ENCODE measurements around the gene CLN3. TPM values are rescaled to one million over a fixed set of nuclear protein-coding genes. Genes with fewer than 3 reads are reported as not detected.

CLN3 gene
- total and polyA plus RNA-seq, 12 donors, result 8.4 to 78.0 (median 36.3) TPM

DNA sequence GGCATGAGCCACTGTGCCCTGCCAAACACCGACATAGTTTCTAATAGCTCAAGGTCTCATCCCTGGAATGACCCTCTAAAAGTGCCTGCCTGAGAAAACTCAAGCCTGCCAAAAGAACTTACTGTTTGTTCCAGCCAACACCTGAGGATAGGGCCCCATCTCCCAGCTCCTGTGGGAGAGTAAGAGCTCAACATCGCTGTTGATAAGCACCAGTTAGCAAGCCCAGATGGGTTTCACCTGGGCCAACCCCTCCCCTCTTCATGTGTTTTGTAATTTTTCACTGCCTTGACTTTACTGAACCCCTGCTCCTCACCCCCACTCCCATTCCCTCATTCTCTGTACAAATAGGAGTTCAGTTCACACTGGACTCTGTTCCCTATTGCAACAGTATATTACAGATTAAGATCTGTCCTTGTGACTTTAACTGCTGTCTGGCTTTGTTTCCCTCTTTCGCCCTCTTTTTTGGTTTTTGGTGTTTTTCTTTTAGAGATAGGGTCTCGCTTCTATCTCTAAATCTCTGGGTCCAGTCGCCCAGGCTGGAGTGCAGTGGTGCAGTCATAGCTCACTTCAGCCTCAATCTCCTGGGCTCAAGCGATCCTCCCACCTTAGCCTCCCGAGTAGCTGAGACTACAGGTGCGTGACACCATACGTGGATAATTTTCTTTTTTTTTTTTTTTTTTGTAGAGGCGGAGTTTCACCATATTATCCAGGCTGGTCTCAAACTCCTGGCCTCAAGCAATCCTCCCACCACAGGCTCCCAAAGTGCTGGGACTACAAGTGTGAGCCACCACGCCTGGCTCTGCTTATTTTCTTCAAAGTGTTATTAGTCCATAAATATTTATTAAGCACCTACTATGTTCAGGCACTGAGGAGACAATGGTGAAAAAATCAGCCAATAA, 34.6 kb upstream of the CLN3 start:
- H3K4me3 ChIP-seq, result no peak overlapping the region
- TF ChIP-seq, protein P1, sequence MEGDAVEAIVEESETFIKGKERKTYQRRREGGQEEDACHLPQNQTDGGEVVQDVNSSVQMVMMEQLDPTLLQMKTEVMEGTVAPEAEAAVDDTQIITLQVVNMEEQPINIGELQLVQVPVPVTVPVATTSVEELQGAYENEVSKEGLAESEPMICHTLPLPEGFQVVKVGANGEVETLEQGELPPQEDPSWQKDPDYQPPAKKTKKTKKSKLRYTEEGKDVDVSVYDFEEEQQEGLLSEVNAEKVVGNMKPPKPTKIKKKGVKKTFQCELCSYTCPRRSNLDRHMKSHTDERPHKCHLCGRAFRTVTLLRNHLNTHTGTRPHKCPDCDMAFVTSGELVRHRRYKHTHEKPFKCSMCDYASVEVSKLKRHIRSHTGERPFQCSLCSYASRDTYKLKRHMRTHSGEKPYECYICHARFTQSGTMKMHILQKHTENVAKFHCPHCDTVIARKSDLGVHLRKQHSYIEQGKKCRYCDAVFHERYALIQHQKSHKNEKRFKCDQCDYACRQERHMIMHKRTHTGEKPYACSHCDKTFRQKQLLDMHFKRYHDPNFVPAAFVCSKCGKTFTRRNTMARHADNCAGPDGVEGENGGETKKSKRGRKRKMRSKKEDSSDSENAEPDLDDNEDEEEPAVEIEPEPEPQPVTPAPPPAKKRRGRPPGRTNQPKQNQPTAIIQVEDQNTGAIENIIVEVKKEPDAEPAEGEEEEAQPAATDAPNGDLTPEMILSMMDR (IDR thresholded peaks at IDR 0.05), result no peak
- peaks cover 15 to 26% of the 10 kb centered on the region in 2 donors for H3K4me1 ChIP-seq (replicated peaks in 1 of 2)
- no peaks in the 10 kb centered on the region for H3K36me3 ChIP-seq (replicated peaks in 1 of 2)
- WGBS, 4 donors, result 79 to 82% (median 81%) methylated on average over 11 of the region's 11 CpGs
- intact Hi-C loops (cut with DNase I), result no loop called here
- no peaks in the 10 kb centered on the region for H3K9me3 ChIP-seq (replicated peaks in 1 of 3)
- peak overlapping the region in 2 of 5 donors; percentile 19 to 40 for H3K27ac ChIP-seq
- DNase-seq, result no peak
- H3K27me3 ChIP-seq, result no peaks in the 10 kb centered on the region

DNA sequence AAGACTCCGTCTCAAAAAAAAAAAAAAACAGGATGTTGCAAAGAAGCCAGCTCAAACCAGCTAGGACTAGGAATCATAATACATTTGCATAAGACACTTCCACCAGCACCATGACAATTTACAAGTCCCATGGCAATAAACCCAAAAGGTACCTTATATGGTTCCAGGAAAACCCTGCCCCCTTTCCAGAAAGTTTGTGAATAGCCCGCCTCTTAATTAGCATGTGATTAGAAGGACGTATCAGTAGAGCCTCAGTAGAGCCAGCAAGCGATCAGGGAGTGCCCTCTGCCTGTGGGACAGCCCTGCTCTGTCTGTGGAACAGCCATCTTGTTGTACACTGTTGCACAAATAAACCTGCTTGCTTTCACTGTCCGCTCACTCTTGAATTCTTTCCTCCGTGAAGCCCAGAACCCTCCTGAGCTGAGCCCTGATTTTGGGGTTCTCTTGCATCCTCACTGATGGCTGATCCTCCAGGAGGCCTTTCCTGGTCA, 32.9 kb upstream of the CLN3 start:
- Histone ChIP-seq H3K36me3 (replicated peaks in 1 of 2) (no peaks in the 10 kb centered on the region), H3K9me3 (replicated peaks in 1 of 3) (no peaks in the 10 kb centered on the region), H3K27me3 (no peaks in the 10 kb centered on the region), H3K4me3 (no peak overlapping the region), H3K27ac (no peak overlapping the region), H3K4me1 (replicated peaks in 1 of 2) (peaks cover 11 to 26% of the 10 kb centered on the region in 2 donors)
- TF ChIP-seq, protein P1 (IDR thresholded peaks at IDR 0.05), result no peak
- no peak for TF ChIP-seq POLR2A (IDR thresholded peaks at IDR 0.05)
- 75 to 84% (median 80%) methylated on average over 3 to 6 of the region's 6 CpGs for WGBS, 4 donors
- intact Hi-C loops (cut with DNase I), result no loop called here
- no peak for DNase-seq

GRCh38 chr16:28522792-28523191, 30.9 kb upstream of the CLN3 start:
- WGBS, 4 donors, result 87 to 90% (median 88%) methylated on average over 11 of the region's 11 CpGs
- H3K27me3 ChIP-seq, result no peaks in the 10 kb centered on the region
- TF ChIP-seq, protein P1 (IDR thresholded peaks at IDR 0.05), result no peak
- no peak for TF ChIP-seq POLR2A (IDR thresholded peaks at IDR 0.05)
- peaks cover 0 to 13% of the 10 kb centered on the region in 2 donors for H3K4me1 ChIP-seq (replicated peaks in 1 of 2)
- no peak overlapping the region for H3K27ac ChIP-seq
- no peaks in the 10 kb centered on the region for H3K36me3 ChIP-seq (replicated peaks in 1 of 2)
- DNase-seq, result no peak
- H3K9me3 ChIP-seq (replicated peaks in 1 of 3), result no peaks in the 10 kb centered on the region
- intact Hi-C loops (cut with DNase I), result no loop called here
- no peak overlapping the region for H3K4me3 ChIP-seq

GRCh38 chr16:28521436-28521835, 29.6 kb upstream of the CLN3 start:
- Histone ChIP-seq H3K9me3 (replicated peaks in 1 of 3) (no peaks in the 10 kb centered on the region), H3K4me1 (replicated peaks in 1 of 2) (peaks cover 0 to 11% of the 10 kb centered on the region in 2 donors), H3K36me3 (replicated peaks in 1 of 2) (no peaks in the 10 kb centered on the region), H3K4me3 (no peak overlapping the region), H3K27me3 (no peaks in the 10 kb centered on the region), H3K27ac (no peak overlapping the region)
- WGBS, 4 donors, result 83 to 94% (median 89%) methylated on average over 6 of the region's 6 CpGs
- intact Hi-C loops (cut with DNase I), result no loop called here
- no peak for DNase-seq
- TF ChIP-seq, protein P1 (IDR thresholded peaks at IDR 0.05), result no peak
- TF ChIP-seq POLR2A (IDR thresholded peaks at IDR 0.05), result no peak

Measured in adrenal gland (tissue), 12 donors.